ENCODE measurements around the gene PHACTR3. TPM values are rescaled to one million over a fixed set of nuclear protein-coding genes. Genes with fewer than 3 reads are reported as not detected.

PHACTR3 gene
- total and polyA plus RNA-seq, 7 experiments from 2014 or later: 0.49 TPM; not detected in 6

DNA sequence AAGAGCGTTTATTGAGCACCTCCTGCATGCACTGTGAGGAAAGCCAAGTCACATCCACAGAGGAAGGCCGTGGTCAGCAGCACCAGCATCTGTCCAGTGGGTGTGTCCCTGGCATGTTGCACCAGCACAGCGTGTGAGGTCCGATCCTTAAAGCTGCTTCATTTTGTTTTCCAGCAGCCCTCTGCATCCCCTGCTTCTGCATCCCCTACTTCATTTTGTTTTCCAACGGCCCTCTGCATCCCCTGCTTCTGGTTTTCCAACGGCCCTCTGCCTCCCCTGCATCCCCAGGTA, 181.3 kb downstream of the PHACTR3 start:
- H3K9me3 Mint-ChIP-seq: peaks cover 0 to 7% (median 2%) of the 10 kb centered on the region in 11 donors
- CTCF ChIA-PET: no interaction called here

DNA sequence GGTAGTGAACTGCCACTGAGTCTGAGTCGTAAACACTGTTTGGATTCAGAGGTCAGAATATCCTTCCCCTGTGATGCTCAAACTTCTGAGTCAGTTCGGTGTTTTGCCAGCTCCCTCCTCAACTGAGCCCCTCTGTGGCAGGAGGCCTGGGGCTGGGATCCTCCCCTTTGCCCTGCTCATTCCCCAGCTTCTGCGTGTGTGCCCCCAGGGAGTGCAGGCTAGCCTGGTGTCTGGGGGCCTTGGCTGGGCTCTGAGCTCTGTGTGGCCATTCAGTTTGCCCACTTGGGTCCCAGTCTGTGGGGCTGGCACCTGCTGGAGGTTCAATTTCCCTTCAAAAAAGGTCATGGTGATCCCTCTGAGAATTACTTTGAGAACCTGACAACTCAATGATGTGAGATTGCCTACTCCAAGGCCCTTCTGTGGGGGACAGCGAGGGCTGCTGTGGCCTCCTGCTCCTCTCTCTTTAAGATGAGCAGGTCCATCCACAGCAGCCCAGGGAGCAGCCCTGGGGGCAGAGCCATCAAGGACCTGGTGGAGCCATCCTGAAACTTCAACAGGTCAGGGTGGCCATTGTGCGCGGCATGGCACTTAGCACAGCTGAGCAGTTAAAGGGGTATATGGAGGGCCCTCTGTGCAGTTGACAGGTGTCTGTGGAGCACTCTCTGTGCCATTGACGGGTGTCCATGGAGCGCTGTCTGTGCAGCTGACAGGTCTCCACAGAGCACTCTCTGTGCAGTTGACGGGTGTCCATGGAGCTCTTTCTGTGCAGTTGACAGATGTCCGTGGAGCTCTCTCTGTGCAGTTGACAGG, 181.9 kb downstream of the PHACTR3 start:
- ATAC-seq (no peak), DNase-seq (no peak)
- Histone ChIP-seq H3K4me3 (ENCODE audit: low read length) (no peak overlapping the region), H3K27me3 (ENCODE audit: control insufficient read depth in 2 of 2, insufficient read depth in 2 of 2, low read length in 2 of 2) (no peaks in the 10 kb centered on the region), H3K27ac (ENCODE audit: low read depth, low read length) (no peak overlapping the region), H3K9me3 (ENCODE audit: control insufficient read depth in 2 of 3, low read length in 3 of 3) (no peaks in the 10 kb centered on the region), H3K36me3 (ENCODE audit: control insufficient read depth in 2 of 3, insufficient read depth in 3 of 3, low read length in 3 of 3) (no peaks in the 10 kb centered on the region), H3K4me1 (ENCODE audit: control insufficient read depth in 2 of 2, insufficient read depth in 2 of 2, low read length in 2 of 2) (no peaks in the 10 kb centered on the region)
- Mint-ChIP-seq H3K36me3 (no peaks in the 10 kb centered on the region), H3K27me3 (peaks cover 3 to 30% (median 23%) of the 10 kb centered on the region in 5 donors), H3K27ac (no peak overlapping the region), H3K9me3 (peaks cover 0 to 10% (median 2%) of the 10 kb centered on the region in 11 donors), H3K4me1 (peaks cover 0 to 5% (median 0%) of the 10 kb centered on the region in 7 donors), H3K4me3 (no peak overlapping the region)
- intact Hi-C loops (cut with micrococcal nuclease): no loop called here
- ChIA-PET CTCF (no interaction called here), POLR2A (no interaction called here)

More for the DNA sequence above, 181.3 kb downstream of the PHACTR3 start:
- Histone ChIP-seq H3K4me3 (ENCODE audit: low read length) (no peak overlapping the region), H3K9me3 (ENCODE audit: control insufficient read depth in 2 of 3, low read length in 3 of 3) (no peaks in the 10 kb centered on the region), H3K27me3 (ENCODE audit: control insufficient read depth in 2 of 2, insufficient read depth in 2 of 2, low read length in 2 of 2) (no peaks in the 10 kb centered on the region), H3K36me3 (ENCODE audit: control insufficient read depth in 2 of 3, insufficient read depth in 3 of 3, low read length in 3 of 3) (no peaks in the 10 kb centered on the region), H3K4me1 (ENCODE audit: control insufficient read depth in 2 of 2, insufficient read depth in 2 of 2, low read length in 2 of 2) (no peaks in the 10 kb centered on the region), H3K27ac (ENCODE audit: low read depth, low read length) (no peak overlapping the region)
- intact Hi-C loops (cut with micrococcal nuclease): no loop called here
- POLR2A ChIA-PET: no interaction called here
- Mint-ChIP-seq H3K36me3 (no peaks in the 10 kb centered on the region), H3K4me3 (no peak overlapping the region), H3K27ac (no peak overlapping the region), H3K27me3 (peaks cover 2 to 29% (median 21%) of the 10 kb centered on the region in 5 donors), H3K4me1 (peaks cover 0 to 5% (median 0%) of the 10 kb centered on the region in 7 donors)
- ATAC-seq (no peak), DNase-seq (no peak)

DNA sequence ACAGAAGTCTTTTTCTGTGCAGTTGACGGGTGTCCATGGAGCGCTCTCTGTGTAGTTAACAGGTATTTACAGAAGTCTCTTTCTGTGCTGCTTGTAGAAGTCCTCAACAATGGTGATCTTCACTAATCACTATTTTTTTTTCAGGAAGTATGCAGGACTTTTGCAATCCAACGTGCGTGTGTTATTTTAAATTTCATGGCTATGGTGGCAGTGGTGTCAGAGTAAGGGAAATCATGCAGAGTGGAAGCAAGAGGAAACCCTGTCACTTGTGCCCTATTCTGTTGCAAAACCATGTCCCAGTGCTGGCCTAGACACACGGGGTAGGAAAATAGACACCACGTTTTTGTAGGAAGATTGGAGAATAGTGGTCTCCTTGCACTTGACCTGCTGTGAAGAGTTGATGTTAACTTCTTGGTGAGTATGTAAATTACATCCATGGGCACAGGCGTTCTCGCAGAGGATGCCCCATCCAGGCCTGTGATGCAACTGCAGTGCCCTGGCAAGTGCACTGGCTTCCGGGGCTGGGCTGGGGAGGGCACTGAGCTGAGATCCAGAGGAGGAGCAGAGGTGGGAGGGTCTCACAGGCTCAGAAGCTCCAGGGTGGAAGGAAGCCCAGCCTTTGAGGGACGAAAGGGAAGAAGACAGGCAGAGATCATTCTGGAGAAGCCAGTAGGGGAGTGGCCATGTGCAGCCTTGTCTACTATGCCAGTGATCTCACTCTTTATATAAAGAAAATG, 182.6 kb downstream of the PHACTR3 start:
- no peak overlapping the region for H3K4me3 ChIP-seq (ENCODE audit: low read length)
- H3K9me3 Mint-ChIP-seq: peaks cover 0 to 15% (median 4%) of the 10 kb centered on the region in 11 donors
- CTCF ChIA-PET: no interaction called here
- H3K4me3 Mint-ChIP-seq: no peak overlapping the region
- ATAC-seq (no peak), DNase-seq (no peak)
- H3K27me3 ChIP-seq (ENCODE audit: control insufficient read depth in 2 of 2, insufficient read depth in 2 of 2, low read length in 2 of 2): no peaks in the 10 kb centered on the region
- H3K27me3 Mint-ChIP-seq: peaks cover 3 to 32% (median 26%) of the 10 kb centered on the region in 5 donors
- peaks cover 0 to 2% (median 0%) of the 10 kb centered on the region in 3 experiments for H3K9me3 ChIP-seq (ENCODE audit: control insufficient read depth in 2 of 3, low read length in 3 of 3)
- peaks cover 0 to 5% (median 0%) of the 10 kb centered on the region in 7 donors for H3K4me1 Mint-ChIP-seq
- intact Hi-C loops (cut with micrococcal nuclease): no loop called here
- H3K27ac ChIP-seq (ENCODE audit: low read depth, low read length): no peak overlapping the region
- no peaks in the 10 kb centered on the region for H3K36me3 Mint-ChIP-seq
- no peaks in the 10 kb centered on the region for H3K4me1 ChIP-seq (ENCODE audit: control insufficient read depth in 2 of 2, insufficient read depth in 2 of 2, low read length in 2 of 2)
- POLR2A ChIA-PET: no interaction called here
- H3K27ac Mint-ChIP-seq: no peak overlapping the region
- no peaks in the 10 kb centered on the region for H3K36me3 ChIP-seq (ENCODE audit: control insufficient read depth in 2 of 3, insufficient read depth in 3 of 3, low read length in 3 of 3)

DNA sequence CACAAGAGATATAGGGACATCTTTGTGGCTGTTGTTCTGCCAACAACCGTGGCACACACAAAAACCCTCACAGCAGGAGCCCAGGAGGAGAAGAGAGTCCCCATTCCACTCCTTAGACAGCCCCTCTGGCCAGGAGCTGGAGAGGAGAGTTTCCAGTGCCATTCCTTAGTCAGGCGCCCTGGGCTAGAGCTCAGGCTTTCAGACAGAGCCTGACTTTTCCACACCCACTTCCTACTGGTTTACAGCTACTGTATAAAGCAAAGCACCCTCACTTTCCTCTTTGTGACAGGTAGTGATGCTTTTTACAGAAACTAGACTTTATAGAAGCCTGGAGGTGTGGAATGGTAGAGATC, 183.2 kb downstream of the PHACTR3 start:
- peaks cover 0 to 5% (median 0%) of the 10 kb centered on the region in 3 experiments for H3K9me3 ChIP-seq (ENCODE audit: control insufficient read depth in 2 of 3, low read length in 3 of 3)

DNA sequence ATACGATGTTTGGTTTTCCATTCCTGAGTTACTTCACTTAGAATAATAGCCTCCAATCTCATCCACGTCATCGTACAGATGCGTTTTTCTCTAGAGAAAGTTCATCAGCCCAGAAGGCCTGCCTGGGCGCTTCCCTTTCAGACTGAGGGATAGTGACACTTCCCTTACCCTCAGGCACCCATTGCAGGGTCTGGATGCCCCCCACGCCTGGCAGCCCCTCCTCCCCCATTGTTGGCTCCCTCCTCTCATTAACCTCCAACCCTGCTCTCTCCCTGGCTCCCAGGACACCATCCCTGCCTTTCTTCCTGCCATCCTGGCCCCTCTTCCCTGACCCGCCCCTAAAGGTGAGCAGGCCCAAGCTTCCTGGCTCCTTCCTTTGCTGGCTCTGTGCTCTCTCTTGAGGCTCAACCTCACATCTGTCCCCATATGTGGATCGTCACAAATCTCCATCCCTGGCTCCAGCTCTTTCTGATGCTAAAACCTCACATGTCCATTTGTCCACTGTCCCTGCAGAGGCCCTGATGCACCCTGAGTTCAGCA, 183.9 kb downstream of the PHACTR3 start:
- DNase-seq: no peak
- intact Hi-C loops (cut with micrococcal nuclease): no loop called here
- no peaks in the 10 kb centered on the region for H3K36me3 Mint-ChIP-seq
- H3K9me3 Mint-ChIP-seq: peaks cover 0 to 23% (median 6%) of the 10 kb centered on the region in 11 donors
- Histone ChIP-seq H3K9me3 (ENCODE audit: control insufficient read depth in 2 of 3, low read length in 3 of 3) (peaks cover 0 to 5% (median 0%) of the 10 kb centered on the region in 3 experiments), H3K27me3 (ENCODE audit: control insufficient read depth in 2 of 2, insufficient read depth in 2 of 2, low read length in 2 of 2) (no peaks in the 10 kb centered on the region), H3K4me3 (ENCODE audit: low read length) (no peak overlapping the region), H3K27ac (ENCODE audit: low read depth, low read length) (no peak overlapping the region), H3K4me1 (ENCODE audit: control insufficient read depth in 2 of 2, insufficient read depth in 2 of 2, low read length in 2 of 2) (no peaks in the 10 kb centered on the region), H3K36me3 (ENCODE audit: control insufficient read depth in 2 of 3, insufficient read depth in 3 of 3, low read length in 3 of 3) (no peaks in the 10 kb centered on the region)
- H3K4me1 Mint-ChIP-seq: peaks cover 0 to 5% (median 0%) of the 10 kb centered on the region in 7 donors
- no peak overlapping the region for H3K27ac Mint-ChIP-seq
- peaks cover 3 to 34% (median 26%) of the 10 kb centered on the region in 5 donors for H3K27me3 Mint-ChIP-seq
- H3K4me3 Mint-ChIP-seq: no peak overlapping the region
- ChIA-PET POLR2A (no interaction called here), CTCF (no interaction called here)
- no peak for ATAC-seq

More for the DNA sequence above, 183.2 kb downstream of the PHACTR3 start:
- CTCF ChIA-PET: no interaction called here
- ATAC-seq: no peak
- POLR2A ChIA-PET: no interaction called here
- no peak overlapping the region for H3K4me3 Mint-ChIP-seq
- Histone ChIP-seq H3K36me3 (ENCODE audit: control insufficient read depth in 2 of 3, insufficient read depth in 3 of 3, low read length in 3 of 3) (no peaks in the 10 kb centered on the region), H3K27me3 (ENCODE audit: control insufficient read depth in 2 of 2, insufficient read depth in 2 of 2, low read length in 2 of 2) (no peaks in the 10 kb centered on the region), H3K27ac (ENCODE audit: low read depth, low read length) (no peak overlapping the region), H3K4me1 (ENCODE audit: control insufficient read depth in 2 of 2, insufficient read depth in 2 of 2, low read length in 2 of 2) (no peaks in the 10 kb centered on the region), H3K4me3 (ENCODE audit: low read length) (no peak overlapping the region)
- H3K4me1 Mint-ChIP-seq: peaks cover 0 to 5% (median 0%) of the 10 kb centered on the region in 7 donors
- no peak for DNase-seq
- peaks cover 3 to 34% (median 26%) of the 10 kb centered on the region in 5 donors for H3K27me3 Mint-ChIP-seq
- H3K9me3 Mint-ChIP-seq: peaks cover 0 to 20% (median 6%) of the 10 kb centered on the region in 11 donors
- H3K27ac Mint-ChIP-seq: no peak overlapping the region
- no peaks in the 10 kb centered on the region for H3K36me3 Mint-ChIP-seq
- intact Hi-C loops (cut with micrococcal nuclease): no loop called here

DNA sequence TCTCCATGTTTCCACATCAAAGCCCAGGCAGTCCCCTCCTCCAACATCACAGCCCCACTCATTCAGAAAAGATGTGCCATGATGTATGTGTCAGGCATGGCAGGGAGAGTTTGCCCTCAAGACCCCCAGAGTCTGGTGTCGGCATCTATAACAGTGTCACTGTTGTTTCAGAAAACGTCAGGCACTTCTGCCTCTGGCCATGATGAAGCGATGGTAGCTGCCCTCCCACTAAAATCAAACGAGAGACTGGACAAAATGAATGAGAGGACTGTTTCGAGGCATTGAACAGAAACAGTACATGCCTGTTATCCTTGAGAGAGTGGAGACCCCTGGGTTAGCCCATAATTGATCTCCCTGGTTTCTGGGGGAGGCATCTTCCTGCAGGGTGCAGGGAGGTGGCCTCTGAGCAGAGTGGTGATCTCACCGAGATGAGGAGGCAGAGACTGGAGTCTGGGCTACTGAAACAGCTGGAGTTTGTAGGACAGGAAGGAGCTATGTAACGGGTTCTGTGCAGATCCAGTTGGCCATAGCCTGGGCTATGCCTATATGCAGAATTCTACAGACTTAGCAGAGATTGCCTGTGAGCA, 184.6 kb downstream of the PHACTR3 start:
- CTCF ChIA-PET: no interaction called here
- POLR2A ChIA-PET: no interaction called here
- no peak overlapping the region for H3K4me3 Mint-ChIP-seq
- H3K36me3 ChIP-seq (ENCODE audit: control insufficient read depth in 2 of 3, insufficient read depth in 3 of 3, low read length in 3 of 3): no peaks in the 10 kb centered on the region
- H3K36me3 Mint-ChIP-seq: no peaks in the 10 kb centered on the region
- peaks cover 0 to 27% (median 6%) of the 10 kb centered on the region in 11 donors for H3K9me3 Mint-ChIP-seq
- no peaks in the 10 kb centered on the region for H3K4me1 ChIP-seq (ENCODE audit: control insufficient read depth in 2 of 2, insufficient read depth in 2 of 2, low read length in 2 of 2)
- no peak overlapping the region for H3K27ac Mint-ChIP-seq
- no peak for DNase-seq
- peaks cover 0 to 5% (median 0%) of the 10 kb centered on the region in 7 donors for H3K4me1 Mint-ChIP-seq
- ATAC-seq: no peak
- H3K27me3 ChIP-seq (ENCODE audit: control insufficient read depth in 2 of 2, insufficient read depth in 2 of 2, low read length in 2 of 2): no peaks in the 10 kb centered on the region
- intact Hi-C loops (cut with micrococcal nuclease): no loop called here
- peaks cover 0 to 5% (median 0%) of the 10 kb centered on the region in 3 experiments for H3K9me3 ChIP-seq (ENCODE audit: control insufficient read depth in 2 of 3, low read length in 3 of 3)
- H3K4me3 ChIP-seq (ENCODE audit: low read length): no peak overlapping the region
- H3K27ac ChIP-seq (ENCODE audit: low read depth, low read length): no peak overlapping the region
- peaks cover 3 to 34% (median 26%) of the 10 kb centered on the region in 5 donors for H3K27me3 Mint-ChIP-seq

Measured in naive thymus-derived CD4-positive, alpha-beta T cell (primary cell).